ENCODE data around the gene TMEM231.
A peak's percentile ranks its signal among the peaks of the same experiment; 100 is the strongest.
"Not testable (repeated sequence)": the region's sequence is repeated elsewhere in the genome, so short reads cannot be mapped to it uniquely, and the experiment has no call there.

The TMEM231 gene, protein sequence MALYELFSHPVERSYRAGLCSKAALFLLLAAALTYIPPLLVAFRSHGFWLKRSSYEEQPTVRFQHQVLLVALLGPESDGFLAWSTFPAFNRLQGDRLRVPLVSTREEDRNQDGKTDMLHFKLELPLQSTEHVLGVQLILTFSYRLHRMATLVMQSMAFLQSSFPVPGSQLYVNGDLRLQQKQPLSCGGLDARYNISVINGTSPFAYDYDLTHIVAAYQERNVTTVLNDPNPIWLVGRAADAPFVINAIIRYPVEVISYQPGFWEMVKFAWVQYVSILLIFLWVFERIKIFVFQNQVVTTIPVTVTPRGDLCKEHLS

DNA sequence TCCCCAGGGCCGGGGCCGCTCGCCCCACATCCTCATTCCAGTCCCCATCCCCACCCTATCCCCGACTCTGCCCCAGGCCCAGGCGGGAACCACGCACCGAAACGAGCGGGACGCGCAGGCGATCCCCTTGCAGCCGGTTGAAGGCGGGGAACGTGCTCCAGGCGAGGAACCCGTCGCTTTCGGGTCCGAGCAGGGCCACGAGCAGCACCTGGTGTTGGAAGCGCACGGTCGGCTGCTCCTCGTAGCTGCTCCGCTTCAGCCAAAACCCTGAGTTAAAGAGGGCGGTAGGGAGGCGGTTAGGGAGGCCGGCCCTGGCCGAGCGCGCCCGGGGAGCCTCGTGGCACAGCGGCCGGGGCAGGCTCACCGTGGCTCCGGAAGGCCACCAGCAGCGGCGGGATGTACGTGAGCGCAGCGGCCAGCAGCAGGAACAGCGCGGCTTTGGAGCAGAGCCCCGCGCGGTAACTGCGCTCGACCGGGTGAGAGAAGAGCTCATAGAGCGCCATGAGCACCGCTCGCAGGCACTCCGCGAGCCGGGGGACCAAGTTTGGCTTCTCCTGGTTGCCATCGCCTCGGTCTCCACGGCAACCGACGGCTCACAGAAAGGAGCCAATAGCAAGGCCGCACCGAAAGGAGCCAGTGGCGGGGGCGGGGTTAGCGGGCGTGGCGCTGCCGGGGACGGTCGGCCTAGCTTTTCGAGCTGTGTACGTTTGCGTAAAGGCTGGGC is at the start of gene TMEM231:
Gene TMEM231, minus strand, starts transcription at position 546 of the 724 bp plus-strand sequence. Its CDS starts 43 bp downstream, at position 503.
- Mint-ChIP-seq H3K4me1 (peaks cover 63% of the 10 kb centered on the region), H3K36me3 (ENCODE audit: low read depth) (no peaks in the 10 kb centered on the region), H3K9me3 (no peaks in the 10 kb centered on the region), H3K27ac (peak within 1 kb of the TSS; percentile 99), H3K4me3 (peak within 1 kb of the TSS; percentile 99), H3K27me3 (ENCODE audit: low read depth, poor library complexity) (no peaks in the 10 kb centered on the region)
- TF ChIP-seq, protein P1, sequence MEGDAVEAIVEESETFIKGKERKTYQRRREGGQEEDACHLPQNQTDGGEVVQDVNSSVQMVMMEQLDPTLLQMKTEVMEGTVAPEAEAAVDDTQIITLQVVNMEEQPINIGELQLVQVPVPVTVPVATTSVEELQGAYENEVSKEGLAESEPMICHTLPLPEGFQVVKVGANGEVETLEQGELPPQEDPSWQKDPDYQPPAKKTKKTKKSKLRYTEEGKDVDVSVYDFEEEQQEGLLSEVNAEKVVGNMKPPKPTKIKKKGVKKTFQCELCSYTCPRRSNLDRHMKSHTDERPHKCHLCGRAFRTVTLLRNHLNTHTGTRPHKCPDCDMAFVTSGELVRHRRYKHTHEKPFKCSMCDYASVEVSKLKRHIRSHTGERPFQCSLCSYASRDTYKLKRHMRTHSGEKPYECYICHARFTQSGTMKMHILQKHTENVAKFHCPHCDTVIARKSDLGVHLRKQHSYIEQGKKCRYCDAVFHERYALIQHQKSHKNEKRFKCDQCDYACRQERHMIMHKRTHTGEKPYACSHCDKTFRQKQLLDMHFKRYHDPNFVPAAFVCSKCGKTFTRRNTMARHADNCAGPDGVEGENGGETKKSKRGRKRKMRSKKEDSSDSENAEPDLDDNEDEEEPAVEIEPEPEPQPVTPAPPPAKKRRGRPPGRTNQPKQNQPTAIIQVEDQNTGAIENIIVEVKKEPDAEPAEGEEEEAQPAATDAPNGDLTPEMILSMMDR (IDR thresholded peaks at IDR 0.05): no peak
- DNase-seq: peak; percentile 98

DNA sequence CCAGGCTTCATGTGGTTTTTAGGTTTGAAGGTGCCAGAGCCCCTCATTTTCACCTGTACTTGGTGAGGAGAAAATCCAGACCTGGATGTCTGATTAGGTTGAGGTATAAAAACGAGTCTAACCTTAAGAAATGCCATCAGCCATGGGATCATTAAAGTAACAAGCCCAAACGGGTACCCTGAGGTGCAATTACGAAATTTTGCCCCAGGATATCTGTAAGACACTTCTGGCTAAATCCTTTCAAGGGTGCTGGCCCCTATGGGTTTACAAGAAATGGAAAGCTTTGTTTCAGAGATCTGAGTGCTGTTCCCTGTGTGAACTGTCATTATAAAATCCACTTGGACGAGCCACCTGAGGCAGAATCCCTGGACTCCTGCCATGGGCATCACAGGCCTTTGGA is 47.2 kb upstream of the TMEM231 start:
- Mint-ChIP-seq H3K27me3 (ENCODE audit: low read depth, poor library complexity) (no peaks in the 10 kb centered on the region), H3K27ac (no peak overlapping the region), H3K36me3 (ENCODE audit: low read depth) (peaks cover 83% of the 10 kb centered on the region), H3K4me1 (no peaks in the 10 kb centered on the region), H3K9me3 (peaks cover 9% of the 10 kb centered on the region), H3K4me3 (no peak overlapping the region)
- TF ChIP-seq, protein P1 (IDR thresholded peaks at IDR 0.05): no peak
- no peak for DNase-seq

DNA sequence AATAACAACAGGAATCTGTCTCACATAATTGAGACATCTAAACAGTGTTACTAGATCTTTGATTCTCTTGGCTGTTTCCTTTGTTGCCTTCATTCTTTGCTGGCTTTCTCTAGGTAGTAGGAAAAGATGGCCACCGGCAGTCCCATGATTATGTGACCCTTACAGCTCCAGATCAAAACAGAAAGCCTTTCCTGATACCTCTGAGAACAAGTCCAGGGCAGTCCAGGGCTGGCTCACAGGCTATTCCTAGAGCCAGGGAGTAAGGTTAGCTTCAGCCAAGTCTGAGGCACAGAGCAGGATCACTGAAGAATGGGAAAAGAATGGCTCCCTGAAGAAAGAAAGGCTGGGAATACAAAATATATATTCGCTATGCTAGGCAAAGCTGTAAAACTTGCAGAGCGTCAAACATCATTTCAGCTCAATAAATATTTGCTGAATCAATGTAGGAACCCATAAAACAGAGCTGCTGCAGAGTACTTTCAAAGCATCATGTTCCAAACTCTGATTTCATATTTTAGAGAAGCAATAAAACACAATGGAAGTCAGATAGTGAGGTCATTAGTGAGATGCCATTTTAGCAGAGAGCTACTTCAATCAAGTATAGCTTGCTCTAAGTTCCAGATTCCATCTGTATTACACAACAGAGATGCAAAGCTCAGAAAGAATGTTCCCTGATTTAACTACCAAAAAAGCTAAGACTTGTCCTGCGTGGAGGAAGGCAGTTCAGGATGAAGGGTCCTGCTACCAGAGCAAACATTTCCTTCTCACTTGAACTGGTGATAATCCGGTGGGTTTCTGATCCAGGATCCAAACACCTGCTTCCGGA is 43.6 kb upstream of the TMEM231 start:
- Mint-ChIP-seq H3K4me1 (peaks cover 5% of the 10 kb centered on the region), H3K36me3 (ENCODE audit: low read depth) (peaks cover 82% of the 10 kb centered on the region), H3K27me3 (ENCODE audit: low read depth, poor library complexity) (no peaks in the 10 kb centered on the region), H3K27ac (no peak overlapping the region), H3K4me3 (no peak overlapping the region), H3K9me3 (peaks cover 20% of the 10 kb centered on the region)
- TF ChIP-seq, protein P1 (IDR thresholded peaks at IDR 0.05): no peak
- DNase-seq: no peak

DNA sequence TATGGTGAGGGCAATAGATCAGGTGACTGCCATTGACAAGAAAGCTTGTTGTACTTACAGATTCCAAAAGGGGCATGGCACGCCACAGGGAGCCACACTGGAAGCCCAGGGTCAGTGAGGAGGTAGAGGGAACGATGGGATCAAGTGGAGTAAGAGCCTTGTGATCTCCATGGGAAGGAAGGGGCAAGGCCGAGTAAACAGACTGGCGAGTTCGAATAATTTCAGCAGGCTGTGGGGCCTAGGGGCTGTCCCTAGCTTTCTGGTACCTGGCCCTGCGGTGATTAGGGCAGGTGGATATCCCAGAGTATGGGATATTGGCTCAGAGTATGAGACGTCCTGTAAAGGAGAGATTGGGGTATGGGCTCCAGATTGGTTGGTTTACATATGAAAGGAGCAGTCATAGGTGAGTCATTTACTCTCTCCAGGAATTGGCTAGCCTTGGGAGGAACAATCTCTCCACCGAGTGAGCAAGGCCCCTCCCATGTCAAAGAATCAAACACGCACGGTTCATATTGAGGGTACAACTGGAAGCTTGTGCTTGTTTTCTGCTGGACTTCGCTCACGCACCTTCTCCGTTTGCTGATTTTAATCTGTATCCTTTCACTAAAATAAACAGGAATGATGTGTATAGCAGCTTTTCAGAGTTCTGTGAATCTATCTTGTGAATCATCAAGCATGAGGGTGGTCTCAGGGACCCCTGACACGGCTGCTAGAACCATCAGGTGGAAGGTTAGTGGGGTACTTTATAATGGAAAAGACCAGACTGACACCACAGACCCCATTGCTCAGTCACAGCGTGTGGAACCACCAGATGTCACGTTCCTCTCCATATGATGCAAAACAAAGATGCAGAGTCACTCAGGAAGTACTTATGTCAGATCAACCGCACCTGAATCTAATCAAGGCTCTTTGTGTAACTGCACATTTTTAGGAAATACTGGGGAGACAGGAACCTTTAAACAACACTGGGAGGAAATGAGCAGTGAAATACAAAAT is 38.1 kb upstream of the TMEM231 start:
- Mint-ChIP-seq H3K9me3 (peaks cover 11% of the 10 kb centered on the region), H3K36me3 (ENCODE audit: low read depth) (peaks cover 44% of the 10 kb centered on the region), H3K4me3 (no peak overlapping the region), H3K4me1 (peaks cover 37% of the 10 kb centered on the region), H3K27me3 (ENCODE audit: low read depth, poor library complexity) (no peaks in the 10 kb centered on the region), H3K27ac (no peak overlapping the region)
- TF ChIP-seq, protein P1 (IDR thresholded peaks at IDR 0.05): no peak
- no peak for DNase-seq

DNA sequence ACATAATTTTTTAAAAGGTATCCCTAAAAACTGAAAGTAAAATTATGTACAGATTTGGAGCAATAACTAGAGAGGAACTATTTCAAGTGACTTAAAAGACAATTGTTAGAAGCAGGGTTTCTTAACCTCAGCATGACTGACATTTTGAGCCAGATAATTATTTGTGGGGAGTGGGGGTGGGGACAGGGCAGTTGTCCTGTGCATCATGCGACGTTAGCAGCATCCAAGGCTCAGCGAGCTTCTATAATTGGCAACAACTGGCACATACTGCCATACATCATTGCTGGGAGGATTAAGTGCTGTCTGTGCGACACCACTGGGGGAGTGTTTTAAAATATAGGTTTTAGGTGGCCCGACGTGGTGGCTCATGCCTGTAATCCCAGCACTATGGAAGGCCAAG is 37.3 kb upstream of the TMEM231 start:
- Mint-ChIP-seq H3K4me3 (no peak overlapping the region), H3K27me3 (ENCODE audit: low read depth, poor library complexity) (no peaks in the 10 kb centered on the region), H3K4me1 (peaks cover 43% of the 10 kb centered on the region), H3K36me3 (ENCODE audit: low read depth) (peaks cover 49% of the 10 kb centered on the region), H3K27ac (peak overlapping the region; percentile 59), H3K9me3 (peaks cover 11% of the 10 kb centered on the region)
- no peak for DNase-seq
- TF ChIP-seq, protein P1 (IDR thresholded peaks at IDR 0.05): no peak

DNA sequence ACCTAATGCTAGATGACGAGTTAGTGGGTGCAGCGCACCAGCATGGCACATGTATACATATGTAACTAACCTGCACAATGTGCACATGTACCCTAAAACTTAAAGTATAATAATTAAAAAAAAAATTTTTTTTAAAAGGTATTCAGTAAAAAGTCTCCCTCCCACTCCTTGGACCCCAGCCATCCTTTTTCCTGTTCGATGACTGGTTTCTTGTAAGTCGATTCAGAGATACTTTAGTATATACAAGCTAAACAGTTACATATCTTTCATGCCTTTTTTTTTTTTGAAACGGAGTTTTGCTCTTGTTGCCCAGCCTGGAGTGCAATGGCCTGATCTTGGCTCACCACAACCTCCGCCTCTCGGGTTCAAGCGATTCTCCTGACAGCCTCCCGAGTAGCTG is 35.9 kb upstream of the TMEM231 start:
- not testable (repeated sequence) for H3K9me3 Mint-ChIP-seq; H3K27me3 Mint-ChIP-seq (ENCODE audit: low read depth, poor library complexity); DNase-seq; H3K4me3 Mint-ChIP-seq
- H3K4me1 Mint-ChIP-seq: peaks cover 43% of the 10 kb centered on the region
- H3K36me3 Mint-ChIP-seq (ENCODE audit: low read depth): peaks cover 35% of the 10 kb centered on the region
- peak overlapping the region; percentile 85 for H3K27ac Mint-ChIP-seq

Measured in nephron progenitor cell (in vitro differentiated cells).